ENCODE data around the gene OGDH. TPM values are rescaled to one million over a fixed set of nuclear protein-coding genes. Genes with fewer than 3 reads are reported as not detected.

OGDH gene
- total RNA-seq, 1 donor from 2014 or later = 102 TPM

DNA sequence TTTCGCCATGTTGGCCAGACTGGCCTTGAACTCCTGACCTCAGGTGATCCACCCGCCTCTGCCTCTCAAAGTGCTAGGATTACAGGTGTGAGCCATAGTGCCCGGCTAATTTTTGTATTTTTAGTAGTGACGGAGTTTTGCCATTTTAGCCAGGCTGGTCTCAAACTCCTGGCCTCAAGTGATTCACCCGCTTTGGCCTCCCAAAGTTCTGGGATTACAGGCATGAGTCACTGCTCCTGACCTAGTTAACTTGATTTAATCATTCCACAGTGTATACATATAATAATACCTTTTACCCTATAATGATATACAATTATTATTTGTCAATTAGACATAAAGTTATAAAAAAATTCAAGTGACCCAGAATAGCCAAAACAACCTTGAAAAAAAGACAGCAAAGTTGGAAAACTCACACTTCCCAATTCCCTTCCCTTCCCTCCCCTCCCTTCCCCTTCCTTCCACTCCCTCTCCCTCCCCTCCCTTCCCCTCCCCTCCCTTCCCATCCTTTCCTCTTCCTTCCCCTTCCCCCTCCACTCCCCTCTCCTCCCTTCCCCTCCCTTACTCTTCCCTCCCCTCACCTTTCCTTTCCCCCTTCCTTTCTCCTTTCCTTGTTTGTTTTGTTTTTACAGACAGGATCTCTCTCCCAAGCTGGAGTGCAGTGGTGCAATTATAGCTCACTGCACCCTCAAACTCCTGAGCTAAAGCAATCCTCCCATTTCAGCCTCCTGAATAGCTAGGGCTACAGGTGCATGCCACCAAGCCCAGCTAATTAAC, 127.5 kb downstream of the OGDH start:
- TF ChIP-seq, protein P1, sequence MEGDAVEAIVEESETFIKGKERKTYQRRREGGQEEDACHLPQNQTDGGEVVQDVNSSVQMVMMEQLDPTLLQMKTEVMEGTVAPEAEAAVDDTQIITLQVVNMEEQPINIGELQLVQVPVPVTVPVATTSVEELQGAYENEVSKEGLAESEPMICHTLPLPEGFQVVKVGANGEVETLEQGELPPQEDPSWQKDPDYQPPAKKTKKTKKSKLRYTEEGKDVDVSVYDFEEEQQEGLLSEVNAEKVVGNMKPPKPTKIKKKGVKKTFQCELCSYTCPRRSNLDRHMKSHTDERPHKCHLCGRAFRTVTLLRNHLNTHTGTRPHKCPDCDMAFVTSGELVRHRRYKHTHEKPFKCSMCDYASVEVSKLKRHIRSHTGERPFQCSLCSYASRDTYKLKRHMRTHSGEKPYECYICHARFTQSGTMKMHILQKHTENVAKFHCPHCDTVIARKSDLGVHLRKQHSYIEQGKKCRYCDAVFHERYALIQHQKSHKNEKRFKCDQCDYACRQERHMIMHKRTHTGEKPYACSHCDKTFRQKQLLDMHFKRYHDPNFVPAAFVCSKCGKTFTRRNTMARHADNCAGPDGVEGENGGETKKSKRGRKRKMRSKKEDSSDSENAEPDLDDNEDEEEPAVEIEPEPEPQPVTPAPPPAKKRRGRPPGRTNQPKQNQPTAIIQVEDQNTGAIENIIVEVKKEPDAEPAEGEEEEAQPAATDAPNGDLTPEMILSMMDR (IDR thresholded peaks at IDR 0.05; ENCODE audit: partially characterized antibody, unreplicated experiment) = no peak
- Mint-ChIP-seq H3K4me1 (ENCODE audit: low read depth, unreplicated experiment) (no peaks in the 10 kb centered on the region), H3K36me3 (ENCODE audit: unreplicated experiment) (no peaks in the 10 kb centered on the region), H3K9me3 (ENCODE audit: unreplicated experiment) (peaks cover 1% of the 10 kb centered on the region), H3K4me3 (ENCODE audit: unreplicated experiment) (no peak overlapping the region), H3K27me3 (ENCODE audit: unreplicated experiment) (peaks cover 3% of the 10 kb centered on the region), H3K27ac (ENCODE audit: unreplicated experiment) (no peak overlapping the region)
- DNase-seq = no peak

- Mint-ChIP-seq H3K4me1 (ENCODE audit: low read depth, unreplicated experiment) (no peaks in the 10 kb centered on the region), H3K27me3 (ENCODE audit: unreplicated experiment) (peaks cover 3% of the 10 kb centered on the region), H3K9me3 (ENCODE audit: unreplicated experiment) (peaks cover 8% of the 10 kb centered on the region), H3K4me3 (ENCODE audit: unreplicated experiment) (no peak overlapping the region), H3K27ac (ENCODE audit: unreplicated experiment) (no peak overlapping the region), H3K36me3 (ENCODE audit: unreplicated experiment) (no peaks in the 10 kb centered on the region)
- no peak for DNase-seq
- TF ChIP-seq, protein P1 (IDR thresholded peaks at IDR 0.05; ENCODE audit: partially characterized antibody, unreplicated experiment) = no peak
These were observed 129.2 kb downstream of the OGDH start for GRCh38 chr7:44735403-44736165.

DNA sequence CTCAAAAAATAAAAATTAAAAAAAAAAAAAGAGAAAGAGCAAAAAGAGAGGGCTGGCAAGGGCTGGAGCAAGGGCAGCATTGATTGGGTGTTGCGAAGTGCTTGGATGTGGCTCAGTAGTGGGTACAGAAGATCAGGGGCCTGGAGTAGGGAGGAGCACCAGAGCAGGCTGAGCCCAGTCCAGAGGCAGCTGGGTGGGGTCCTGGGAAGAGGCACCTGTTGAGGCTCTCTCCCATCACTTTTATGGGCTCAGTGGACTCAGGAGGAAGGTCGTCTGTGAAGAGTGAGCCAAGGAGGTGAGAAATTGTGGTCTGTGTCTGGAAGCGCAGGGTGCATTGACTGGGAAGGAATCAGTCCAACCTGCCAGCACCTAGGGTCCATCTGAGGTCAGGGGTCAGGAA, 130.5 kb downstream of the OGDH start:
- Mint-ChIP-seq H3K27me3 (ENCODE audit: unreplicated experiment) (peaks cover 3% of the 10 kb centered on the region), H3K27ac (ENCODE audit: unreplicated experiment) (no peak overlapping the region), H3K36me3 (ENCODE audit: unreplicated experiment) (no peaks in the 10 kb centered on the region), H3K9me3 (ENCODE audit: unreplicated experiment) (peaks cover 8% of the 10 kb centered on the region), H3K4me3 (ENCODE audit: unreplicated experiment) (no peak overlapping the region), H3K4me1 (ENCODE audit: low read depth, unreplicated experiment) (no peaks in the 10 kb centered on the region)
- TF ChIP-seq, protein P1 (IDR thresholded peaks at IDR 0.05; ENCODE audit: partially characterized antibody, unreplicated experiment) = no peak
- DNase-seq = no peak

- peaks cover 8% of the 10 kb centered on the region for H3K9me3 Mint-ChIP-seq (ENCODE audit: unreplicated experiment)
- no peak overlapping the region for H3K4me3 Mint-ChIP-seq (ENCODE audit: unreplicated experiment)
- no peaks in the 10 kb centered on the region for H3K4me1 Mint-ChIP-seq (ENCODE audit: low read depth, unreplicated experiment)
- TF ChIP-seq, protein P1 (IDR thresholded peaks at IDR 0.05; ENCODE audit: partially characterized antibody, unreplicated experiment) = no peak
- H3K27me3 Mint-ChIP-seq (ENCODE audit: unreplicated experiment) = no peaks in the 10 kb centered on the region
- no peak overlapping the region for H3K27ac Mint-ChIP-seq (ENCODE audit: unreplicated experiment)
- no peaks in the 10 kb centered on the region for H3K36me3 Mint-ChIP-seq (ENCODE audit: unreplicated experiment)
- DNase-seq = no peak
These were observed 131.8 kb downstream of the OGDH start for GRCh38 chr7:44738051-44738723.

All from glutamatergic neuron (in vitro differentiated cells).